ENCODE results near the gene P2RX3.

P2RX3 gene

GRCh38 chr11:57314221-57314973 lies 23.8 kb upstream of the P2RX3 start:
- DNase-seq (ENCODE audit: low spot score in 2 of 2) = no peak
- H3K27me3 ChIP-seq (ENCODE audit: low read depth) = no peaks in the 10 kb centered on the region
- H3K36me3 ChIP-seq (replicated peaks) = peaks cover 87% of the 10 kb centered on the region
- no peak overlapping the region for H3K4me3 ChIP-seq
- no peaks in the 10 kb centered on the region for H3K9me3 ChIP-seq
- in situ Hi-C loops (cut with MboI; ENCODE audit: low sequenced_read_pairs) = no loop called here
- peaks cover 8% of the 10 kb centered on the region; the same call in 1 of the 2 replicates for H3K4me1 ChIP-seq

- no peak for DNase-seq (ENCODE audit: low spot score in 2 of 2)
- Histone ChIP-seq H3K36me3 (replicated peaks) (peaks cover 84% of the 10 kb centered on the region), H3K27me3 (ENCODE audit: low read depth) (no peaks in the 10 kb centered on the region), H3K4me3 (no peak overlapping the region), H3K9me3 (no peaks in the 10 kb centered on the region), H3K4me1 (peaks cover 8% of the 10 kb centered on the region; the same call in 1 of the 2 replicates)
- in situ Hi-C loops (cut with MboI; ENCODE audit: low sequenced_read_pairs) = no loop called here
Measured at GRCh38 chr11:57315491-57315890, 22.7 kb upstream of the P2RX3 start.

- no peaks in the 10 kb centered on the region for H3K27me3 ChIP-seq (ENCODE audit: low read depth)
- H3K4me3 ChIP-seq = no peak overlapping the region
- H3K4me1 ChIP-seq = peaks cover 6% of the 10 kb centered on the region; the same call in 1 of the 2 replicates
- no peaks in the 10 kb centered on the region for H3K9me3 ChIP-seq
- peaks cover 84% of the 10 kb centered on the region for H3K36me3 ChIP-seq (replicated peaks)
- in situ Hi-C loops (cut with MboI; ENCODE audit: low sequenced_read_pairs) = no loop called here
- no peak for DNase-seq (ENCODE audit: low spot score in 2 of 2)
Measured at GRCh38 chr11:57316017-57316416, 22.1 kb upstream of the P2RX3 start.

GRCh38 chr11:57318178-57318577 lies 20.0 kb upstream of the P2RX3 start:
- in situ Hi-C loops (cut with MboI; ENCODE audit: low sequenced_read_pairs) = no loop called here
- Histone ChIP-seq H3K4me3 (no peak overlapping the region), H3K4me1 (peaks cover 19% of the 10 kb centered on the region), H3K36me3 (replicated peaks) (peaks cover 77% of the 10 kb centered on the region), H3K27me3 (ENCODE audit: low read depth) (no peaks in the 10 kb centered on the region), H3K9me3 (no peaks in the 10 kb centered on the region)
- DNase-seq (ENCODE audit: low spot score in 2 of 2) = no peak

GRCh38 chr11:57320067-57320718 lies 18.0 kb upstream of the P2RX3 start:
- peaks cover 57% of the 10 kb centered on the region for H3K36me3 ChIP-seq (replicated peaks)
- DNase-seq (ENCODE audit: low spot score in 2 of 2) = no peak
- no peak overlapping the region for H3K4me3 ChIP-seq
- peaks cover 25% of the 10 kb centered on the region for H3K4me1 ChIP-seq
- H3K27me3 ChIP-seq (ENCODE audit: low read depth) = no peaks in the 10 kb centered on the region
- H3K9me3 ChIP-seq = no peaks in the 10 kb centered on the region
- in situ Hi-C loops (cut with MboI; ENCODE audit: low sequenced_read_pairs) = no loop called here

GRCh38 chr11:57320719-57321387 lies 17.3 kb upstream of the P2RX3 start:
- Histone ChIP-seq H3K27me3 (ENCODE audit: low read depth) (no peaks in the 10 kb centered on the region), H3K9me3 (no peaks in the 10 kb centered on the region), H3K4me3 (no peak overlapping the region), H3K36me3 (replicated peaks) (peaks cover 57% of the 10 kb centered on the region), H3K4me1 (peaks cover 32% of the 10 kb centered on the region)
- in situ Hi-C loops (cut with MboI; ENCODE audit: low sequenced_read_pairs) = no loop called here
- DNase-seq (ENCODE audit: low spot score in 2 of 2) = no peak

- Histone ChIP-seq H3K27me3 (ENCODE audit: low read depth) (no peaks in the 10 kb centered on the region), H3K9me3 (no peaks in the 10 kb centered on the region), H3K4me1 (peaks cover 35% of the 10 kb centered on the region), H3K4me3 (no peak overlapping the region), H3K36me3 (replicated peaks) (peaks cover 57% of the 10 kb centered on the region)
- DNase-seq (ENCODE audit: low spot score in 2 of 2) = no peak
- in situ Hi-C loops (cut with MboI; ENCODE audit: low sequenced_read_pairs) = no loop called here
Measured at GRCh38 chr11:57321388-57322255, 16.5 kb upstream of the P2RX3 start.

GRCh38 chr11:57322256-57323166 lies 15.6 kb upstream of the P2RX3 start:
- peak; percentile 78 to 88 for DNase-seq (ENCODE audit: low spot score in 2 of 2)
- Histone ChIP-seq H3K36me3 (replicated peaks) (peaks cover 57% of the 10 kb centered on the region), H3K27me3 (ENCODE audit: low read depth) (no peaks in the 10 kb centered on the region), H3K9me3 (no peaks in the 10 kb centered on the region), H3K4me3 (peak overlapping the region; percentile 4), H3K4me1 (peaks cover 35% of the 10 kb centered on the region)
- in situ Hi-C loops (cut with MboI; ENCODE audit: low sequenced_read_pairs) = no loop called here

- H3K36me3 ChIP-seq (replicated peaks) = peaks cover 57% of the 10 kb centered on the region
- peaks cover 35% of the 10 kb centered on the region for H3K4me1 ChIP-seq
- peak overlapping the region; percentile 68 for H3K4me3 ChIP-seq
- H3K27me3 ChIP-seq (ENCODE audit: low read depth) = no peaks in the 10 kb centered on the region
- peak in 1 of 2 experiments; percentile 24 for DNase-seq (ENCODE audit: low spot score in 2 of 2)
- no peaks in the 10 kb centered on the region for H3K9me3 ChIP-seq
- in situ Hi-C loops (cut with MboI; ENCODE audit: low sequenced_read_pairs) = no loop called here
Measured at GRCh38 chr11:57323167-57323854, 14.8 kb upstream of the P2RX3 start.

GRCh38 chr11:57323855-57324153 lies 14.3 kb upstream of the P2RX3 start:
- Histone ChIP-seq H3K9me3 (no peaks in the 10 kb centered on the region), H3K4me3 (peak overlapping the region; percentile 68), H3K27me3 (ENCODE audit: low read depth) (no peaks in the 10 kb centered on the region), H3K36me3 (replicated peaks) (peaks cover 57% of the 10 kb centered on the region), H3K4me1 (peaks cover 35% of the 10 kb centered on the region)
- in situ Hi-C loops (cut with MboI; ENCODE audit: low sequenced_read_pairs) = no loop called here
- DNase-seq (ENCODE audit: low spot score in 2 of 2) = no peak

GRCh38 chr11:57324154-57324885 lies 13.8 kb upstream of the P2RX3 start:
- Histone ChIP-seq H3K27me3 (ENCODE audit: low read depth) (no peaks in the 10 kb centered on the region), H3K9me3 (no peaks in the 10 kb centered on the region), H3K4me1 (peaks cover 35% of the 10 kb centered on the region), H3K36me3 (replicated peaks) (peaks cover 60% of the 10 kb centered on the region), H3K4me3 (peak overlapping the region; percentile 68)
- in situ Hi-C loops (cut with MboI; ENCODE audit: low sequenced_read_pairs) = no loop called here
- DNase-seq (ENCODE audit: low spot score in 2 of 2) = peak; percentile 32 to 77

All from HAP-1 (cell line).